Smooth muscle cell (in vitro differentiated cells): ENCODE results near the gene DOCK3. TPM values are rescaled to one million over a fixed set of nuclear protein-coding genes. Genes with fewer than 3 reads are reported as not detected.

Source experiments
- DNase-seq: peaks from one replicate; lab custom pipeline; 2025; ENCODE audit not compliant: unreplicated experiment; lab: John Stamatoyannopoulos, UW
- H2AFZ ChIP-seq: fragments of 200-600 bp; sonication (generic); 2 replicates; pipeline ENCODE4 v1.6.0; 2016; ENCODE audit warnings: antibody characterized with exemption, low read depth, mild to moderate bottlenecking
- H3F3A ChIP-seq: fragments of 200-600 bp; sonication (generic); 2 replicates; pipeline ENCODE4 v1.6.0; 2017; ENCODE audit warnings: antibody characterized with exemption, low read depth
- H3K27ac ChIP-seq: fragments of 200-600 bp; sonication (generic); 2 replicates; pipeline ENCODE4 v1.5.1; 2016; ENCODE audit warnings: low read depth, mild to moderate bottlenecking
- H3K27me3 ChIP-seq: fragments of 200-600 bp; sonication (generic); 2 replicates; pipeline ENCODE4 v1.6.1; 2016; ENCODE audit warnings: low read depth, mild to moderate bottlenecking
- H3K36me3 ChIP-seq: fragments of 200-600 bp; sonication (generic); 2 replicates; pipeline ENCODE4 v1.5.1; 2016; ENCODE audit warnings: low read depth
- H3K4me1 ChIP-seq: fragments of 200-600 bp; sonication (generic); 2 replicates; pipeline ENCODE4 v1.5.1; 2016; ENCODE audit warnings: low read depth
- H3K4me2 ChIP-seq: fragments of 200-600 bp; sonication (generic); 2 replicates; pipeline ENCODE4 v1.6.0; 2016; ENCODE audit warnings: mild to moderate bottlenecking
- H3K4me3 ChIP-seq: fragments of 200-600 bp; sonication (generic); 2 replicates; pipeline ENCODE4 v1.5.1; 2016; ENCODE audit warnings: mild to moderate bottlenecking
- H3K79me2 ChIP-seq: fragments of 200-600 bp; sonication (generic); 2 replicates; pipeline ENCODE4 v1.6.0; 2016; ENCODE audit warnings: low read depth, mild to moderate bottlenecking
- H3K9ac ChIP-seq: fragments of 200-600 bp; sonication (generic); 2 replicates; pipeline ENCODE4 v1.6.0; 2016; ENCODE audit warnings: low read depth
- H3K9me3 ChIP-seq: fragments of 200-600 bp; sonication (generic); replicated peaks from 2 replicates; pipeline ENCODE4 v1.5.1; 2016; ENCODE audit warnings: low read depth
- H4K20me1 ChIP-seq: fragments of 200-600 bp; sonication (generic); 2 replicates; pipeline ENCODE4 v1.6.0; 2016; ENCODE audit warnings: low read depth
- CTCF ChIP-seq: fragments of 200-600 bp; sonication (generic); IDR thresholded peaks from 2 replicates; pipeline ENCODE4 v1.5.1; 2017; ENCODE audit warnings: borderline replicate concordance, mild to moderate bottlenecking, antibody characterized with exemption; ENCODE audit not compliant: insufficient read depth, poor library complexity, severe bottlenecking
- WGBS: methylation state at CpG from one replicate; pipeline ENCODE4 v1.1.7; 2016; ENCODE audit warnings: low lambda C conversion rate; 5-methylcytosine and 5-hydroxymethylcytosine counted together
- polyA plus RNA-seq: library from polyadenylated mRNA; unstranded; fragments of >200 nt; fragmentation: Nextera tagmentation; extraction: Ambion mirVana; gene quantifications from 2 replicates; pipeline ENCODE4 v1.2.1, GENCODE V29; 2016
- total RNA-seq: library from RNA; depleted of rRNA; stranded (reverse); fragments of >200 nt; gene quantifications from 2 replicates; pipeline ENCODE4 v1.2.3, GENCODE V29; 2014

DOCK3 gene
- total and polyA plus RNA-seq, 2 experiments from 2014 or later = 0.29 to 2.2 TPM

GRCh38 chr3:51057121-51057520 is 382.4 kb downstream of the DOCK3 start:
- 75% methylated on average over 1 of the region's 1 CpG for WGBS
- no peaks in the 10 kb centered on the region for H3K79me2 ChIP-seq
- no peak for TF ChIP-seq CTCF
- no peak overlapping the region for H2AFZ ChIP-seq
- no peaks in the 10 kb centered on the region for H3K27me3 ChIP-seq
- no peaks in the 10 kb centered on the region for H4K20me1 ChIP-seq
- no peak overlapping the region for H3K4me3 ChIP-seq
- H3K4me2 ChIP-seq = no peak overlapping the region
- no peaks in the 10 kb centered on the region for H3F3A ChIP-seq
- no peaks in the 10 kb centered on the region for H3K4me1 ChIP-seq
- no peaks in the 10 kb centered on the region for H3K9me3 ChIP-seq
- no peak overlapping the region for H3K9ac ChIP-seq
- no peak overlapping the region for H3K27ac ChIP-seq
- no peak for DNase-seq
- H3K36me3 ChIP-seq = no peaks in the 10 kb centered on the region

GRCh38 chr3:51063053-51063452 is 388.3 kb downstream of the DOCK3 start:
- H3K4me3 ChIP-seq = no peak overlapping the region
- H3K4me2 ChIP-seq = no peak overlapping the region
- no peaks in the 10 kb centered on the region for H3K9me3 ChIP-seq
- H3K36me3 ChIP-seq = no peaks in the 10 kb centered on the region
- H3K9ac ChIP-seq = no peak overlapping the region
- WGBS = 86% methylated on average over 1 of the region's 1 CpG
- H3K4me1 ChIP-seq = no peaks in the 10 kb centered on the region
- H3K79me2 ChIP-seq = no peaks in the 10 kb centered on the region
- H3F3A ChIP-seq = no peaks in the 10 kb centered on the region
- no peak for TF ChIP-seq CTCF
- H2AFZ ChIP-seq = no peak overlapping the region
- H3K27me3 ChIP-seq = no peaks in the 10 kb centered on the region
- no peak for DNase-seq
- H3K27ac ChIP-seq = no peak overlapping the region
- H4K20me1 ChIP-seq = no peaks in the 10 kb centered on the region

- no peaks in the 10 kb centered on the region for H3K4me1 ChIP-seq
- H3K79me2 ChIP-seq = no peaks in the 10 kb centered on the region
- H3K27ac ChIP-seq = no peak overlapping the region
- no peak overlapping the region for H3K4me2 ChIP-seq
- 93% methylated on average over 2 of the region's 2 CpGs for WGBS
- no peaks in the 10 kb centered on the region for H3K27me3 ChIP-seq
- no peaks in the 10 kb centered on the region for H3F3A ChIP-seq
- TF ChIP-seq CTCF = no peak
- H3K4me3 ChIP-seq = no peak overlapping the region
- H3K36me3 ChIP-seq = no peaks in the 10 kb centered on the region
- no peak for DNase-seq
- H2AFZ ChIP-seq = no peak overlapping the region
- no peak overlapping the region for H3K9ac ChIP-seq
- H3K9me3 ChIP-seq = no peaks in the 10 kb centered on the region
- H4K20me1 ChIP-seq = no peaks in the 10 kb centered on the region
Observed at GRCh38 chr3:51075221-51075775, 400.6 kb downstream of the DOCK3 start.

GRCh38 chr3:51082363-51082762 is 407.6 kb downstream of the DOCK3 start:
- Histone ChIP-seq H3K4me3 (no peak overlapping the region), H3K4me2 (no peak overlapping the region), H3K9ac (no peak overlapping the region), H3K9me3 (peaks cover 11% of the 10 kb centered on the region), H3K4me1 (no peaks in the 10 kb centered on the region), H3K27me3 (no peaks in the 10 kb centered on the region), H3K27ac (no peak overlapping the region), H3F3A (no peaks in the 10 kb centered on the region), H4K20me1 (no peaks in the 10 kb centered on the region), H3K79me2 (no peaks in the 10 kb centered on the region), H2AFZ (no peak overlapping the region), H3K36me3 (no peaks in the 10 kb centered on the region)
- no peak for DNase-seq
- TF ChIP-seq CTCF = no peak
- WGBS = 92% methylated on average over 2 of the region's 2 CpGs
